Osteoblast (primary cell): ENCODE data around the gene PSD4. TPM values are rescaled to one million over a fixed set of nuclear protein-coding genes. Genes with fewer than 3 reads are reported as not detected.

Source experiments
- DNase-seq: peaks from one replicate; pipeline ENCODE4 v3.0.0; 2011; ENCODE audit warnings: low spot score, mixed read lengths; ENCODE audit not compliant: insufficient read length; ENCODE audit errors: missing footprints
- H2AFZ ChIP-seq: 2 replicates; pipeline ENCODE4 v1.6.0; 2011; ENCODE audit warnings: mild to moderate bottlenecking, low read length
- H3K27ac ChIP-seq: 2 replicates; pipeline ENCODE4 v1.5.1; 2011; ENCODE audit warnings: mild to moderate bottlenecking, low read depth, low read length, moderate library complexity
- H3K27me3 ChIP-seq: 2 replicates; pipeline ENCODE4 v1.6.0; 2012; ENCODE audit warnings: mild to moderate bottlenecking, control low read depth, inconsistent platforms, low read length, moderate library complexity; ENCODE audit not compliant: insufficient read depth
- H3K36me3 ChIP-seq: 2 replicates; pipeline ENCODE4 v1.5.1; 2011; ENCODE audit warnings: mild to moderate bottlenecking, low read length, control low read depth, moderate library complexity; ENCODE audit not compliant: insufficient read depth
- H3K4me1 ChIP-seq: 2 replicates; pipeline ENCODE4 v1.5.1; 2011; ENCODE audit warnings: mild to moderate bottlenecking, low read length, control low read depth, moderate library complexity; ENCODE audit not compliant: insufficient read depth
- H3K4me2 ChIP-seq: 2 replicates; pipeline ENCODE4 v1.6.0; 2011; ENCODE audit warnings: mild to moderate bottlenecking, low read length; ENCODE audit not compliant: insufficient read depth
- H3K4me3 ChIP-seq: fragments of 200-600 bp; sonication (generic); 3 replicates; pipeline ENCODE4 v1.5.1; 2012; ENCODE audit warnings: mild to moderate bottlenecking, low read length, inconsistent platforms; ENCODE audit not compliant: insufficient read depth
- H3K79me2 ChIP-seq: 2 replicates; pipeline ENCODE4 v1.6.0; 2012; ENCODE audit warnings: mild to moderate bottlenecking, low read length, control low read depth, inconsistent platforms; ENCODE audit not compliant: insufficient read depth
- H3K9me3 ChIP-seq: 2 replicates; pipeline ENCODE4 v1.5.1; 2011; ENCODE audit warnings: low read depth, low read length, control low read depth
- H4K20me1 ChIP-seq: 2 replicates; pipeline ENCODE4 v1.6.0; 2012; ENCODE audit warnings: mild to moderate bottlenecking, low read length, control low read depth; ENCODE audit not compliant: insufficient read depth
- CTCF ChIP-seq: IDR thresholded peaks from 2 replicates; pipeline ENCODE4 v1.5.1; 2011; ENCODE audit warnings: mild to moderate bottlenecking, low read depth, low read length, moderate library complexity; ENCODE audit errors: extremely low read depth
- total RNA-seq: library from RNA; depleted of rRNA; stranded (reverse); fragments of >200 nt; gene quantifications from 2 replicates; pipeline ENCODE4 v1.2.3, GENCODE V29; 2012

The PSD4 gene
- 1.2 and 1.8 TPM in 2 replicates for total RNA-seq

DNA sequence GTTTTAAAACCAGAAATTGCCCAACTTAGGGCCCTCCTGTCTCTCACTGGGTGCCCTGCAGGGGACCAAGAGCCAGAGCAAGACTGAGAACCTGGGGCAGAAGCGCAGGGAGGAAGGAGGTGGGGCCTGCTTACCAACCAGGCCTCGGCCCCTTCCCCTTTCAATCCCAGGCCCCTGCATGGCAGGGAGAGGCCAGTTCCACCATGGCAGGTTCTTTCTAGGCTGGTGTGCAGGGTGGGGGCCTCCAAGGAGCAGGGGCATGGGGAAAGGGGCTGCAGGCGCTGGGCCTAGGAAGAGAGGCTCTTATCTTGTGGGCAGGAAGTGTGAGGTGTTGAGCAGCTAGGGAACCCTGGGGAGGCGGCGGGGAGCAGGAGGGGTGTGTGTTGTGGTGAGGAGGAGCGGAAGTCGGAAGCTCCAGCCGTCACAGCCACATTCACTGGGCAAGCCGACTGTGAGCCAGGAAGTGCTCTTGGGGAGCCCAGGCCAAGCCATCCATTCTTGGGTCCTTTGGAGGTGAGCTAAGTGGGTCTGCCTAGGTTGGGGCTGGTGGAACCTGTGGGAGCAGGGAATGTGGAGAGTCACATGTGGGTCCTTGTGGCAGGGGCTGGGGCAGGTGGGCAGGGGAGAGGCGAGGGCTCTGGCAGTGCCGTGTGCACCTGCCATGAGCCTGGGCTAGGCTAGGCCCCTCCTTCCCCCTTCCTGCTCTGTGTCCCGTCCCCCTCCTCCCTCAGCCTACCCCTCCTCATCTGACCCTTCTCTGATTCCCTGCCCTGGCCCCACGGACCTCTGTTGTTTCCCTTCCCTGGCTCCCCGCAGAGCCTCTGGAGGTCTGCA is at the start of gene PSD4:
TSS of gene PSD4 (plus strand) at position 430 of the 834 bp plus-strand sequence. CDS start 8,486 bp downstream, outside the sequence.
- no peaks in the 10 kb centered on the region for H3K79me2 ChIP-seq
- no peak for TF ChIP-seq CTCF
- H3K9me3 ChIP-seq = no peaks in the 10 kb centered on the region

GRCh38 chr2:113124181-113124961 is 49.4 kb upstream of the PSD4 start:
- H3K27me3 ChIP-seq = peaks cover 35% of the 10 kb centered on the region
- no peaks in the 10 kb centered on the region for H4K20me1 ChIP-seq
- peaks cover 3% of the 10 kb centered on the region for H3K4me1 ChIP-seq
- DNase-seq = no peak
- no peaks in the 10 kb centered on the region for H3K36me3 ChIP-seq
- peak overlapping the region; percentile 57 for H3K4me2 ChIP-seq
- H3K27ac ChIP-seq = no peak overlapping the region
- H3K79me2 ChIP-seq = no peaks in the 10 kb centered on the region
- H3K4me3 ChIP-seq = peak overlapping the region; percentile 36
- peak overlapping the region; percentile 10 for H2AFZ ChIP-seq
- no peaks in the 10 kb centered on the region for H3K9me3 ChIP-seq
- TF ChIP-seq CTCF = no peak

More for the DNA sequence above, at the start of gene PSD4:
- Histone ChIP-seq H3K4me3 (no peak within 1 kb of the TSS), H3K27me3 (no peaks in the 10 kb centered on the region), H3K4me2 (no peak within 1 kb of the TSS), H2AFZ (no peak within 1 kb of the TSS), H3K36me3 (no peaks in the 10 kb centered on the region), H3K4me1 (no peaks in the 10 kb centered on the region), H3K27ac (no peak within 1 kb of the TSS), H4K20me1 (no peaks in the 10 kb centered on the region)
- no peak for DNase-seq

- no peak overlapping the region for H2AFZ ChIP-seq
- peaks cover 36% of the 10 kb centered on the region for H3K27me3 ChIP-seq
These were observed 48.6 kb upstream of the PSD4 start for GRCh38 chr2:113124984-113125855.

More at GRCh38 chr2:113124984-113125855, 48.6 kb upstream of the PSD4 start:
- no peaks in the 10 kb centered on the region for H4K20me1 ChIP-seq
- no peaks in the 10 kb centered on the region for H3K9me3 ChIP-seq
- no peak for DNase-seq
- H3K27ac ChIP-seq = no peak overlapping the region
- peaks cover 3% of the 10 kb centered on the region for H3K4me1 ChIP-seq
- no peaks in the 10 kb centered on the region for H3K79me2 ChIP-seq
- H3K4me3 ChIP-seq = peak overlapping the region; percentile 36
- H3K4me2 ChIP-seq = peak overlapping the region; percentile 57
- no peaks in the 10 kb centered on the region for H3K36me3 ChIP-seq
- TF ChIP-seq CTCF = no peak
